CD4-positive, alpha-beta T cell treated with Interleukin-21 for 1 hour (primary cell): ENCODE measurements around the gene FIGNL2.

Source experiments
- DNase-seq: peaks from one replicate; pipeline ENCODE4 v3.0.0-alpha.2; 2020

Gene FIGNL2

GRCh38 chr12:51851413-51852124 lies 3.1 kb upstream of the FIGNL2 start:
- DNase-seq: no peak

GRCh38 chr12:51850965-51851299 lies 2.4 kb upstream of the FIGNL2 start:
- no peak for DNase-seq

DNA sequence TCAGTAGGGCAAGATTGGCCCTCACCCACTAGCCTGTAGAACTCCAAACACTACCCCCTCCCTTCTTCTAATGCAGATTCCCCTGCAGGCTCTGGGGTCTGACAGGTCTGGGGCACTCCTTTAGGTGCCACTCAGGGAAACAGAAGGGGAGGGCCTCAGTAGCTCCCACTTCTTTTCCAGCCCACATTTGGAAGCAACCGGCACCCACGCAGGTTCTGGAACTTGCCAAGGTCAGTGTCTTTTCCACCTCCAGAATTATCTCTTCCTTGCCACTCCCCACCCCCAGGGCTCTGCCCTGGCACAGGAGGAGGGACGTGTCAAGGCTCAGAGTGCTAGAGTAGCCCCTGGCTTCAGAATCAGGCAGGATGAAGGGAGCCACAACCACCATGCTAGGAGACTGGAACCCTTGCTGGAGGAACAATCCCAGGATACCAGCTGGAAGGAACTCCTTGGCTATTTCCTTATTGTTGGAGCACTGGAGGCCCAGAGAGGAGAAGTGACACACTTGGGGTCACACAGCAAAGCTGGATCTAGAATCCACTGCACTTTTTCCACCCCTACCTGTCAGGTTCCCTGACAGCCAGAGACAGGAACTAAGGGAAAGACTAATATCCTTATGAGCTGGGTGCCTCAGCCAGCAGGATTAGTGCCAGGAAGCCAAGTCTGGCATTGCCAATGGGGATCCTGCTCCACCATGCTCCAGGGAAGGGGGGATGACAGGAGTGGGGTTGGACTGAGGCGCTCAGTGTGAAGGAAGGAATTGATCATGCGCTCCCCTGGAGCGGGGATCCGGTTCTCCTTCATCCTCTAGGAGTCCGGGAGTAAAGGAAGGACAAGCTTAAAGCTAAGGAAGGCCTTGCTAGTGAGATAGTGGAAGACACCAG lies 1.8 kb upstream of the FIGNL2 start:
- DNase-seq: no peak

GRCh38 chr12:51848841-51849735 lies 570 bp upstream of the FIGNL2 start:
- no peak for DNase-seq

- DNase-seq: no peak
Measured at GRCh38 chr12:51847643-51848325, 734 bp downstream of the FIGNL2 start.

DNA sequence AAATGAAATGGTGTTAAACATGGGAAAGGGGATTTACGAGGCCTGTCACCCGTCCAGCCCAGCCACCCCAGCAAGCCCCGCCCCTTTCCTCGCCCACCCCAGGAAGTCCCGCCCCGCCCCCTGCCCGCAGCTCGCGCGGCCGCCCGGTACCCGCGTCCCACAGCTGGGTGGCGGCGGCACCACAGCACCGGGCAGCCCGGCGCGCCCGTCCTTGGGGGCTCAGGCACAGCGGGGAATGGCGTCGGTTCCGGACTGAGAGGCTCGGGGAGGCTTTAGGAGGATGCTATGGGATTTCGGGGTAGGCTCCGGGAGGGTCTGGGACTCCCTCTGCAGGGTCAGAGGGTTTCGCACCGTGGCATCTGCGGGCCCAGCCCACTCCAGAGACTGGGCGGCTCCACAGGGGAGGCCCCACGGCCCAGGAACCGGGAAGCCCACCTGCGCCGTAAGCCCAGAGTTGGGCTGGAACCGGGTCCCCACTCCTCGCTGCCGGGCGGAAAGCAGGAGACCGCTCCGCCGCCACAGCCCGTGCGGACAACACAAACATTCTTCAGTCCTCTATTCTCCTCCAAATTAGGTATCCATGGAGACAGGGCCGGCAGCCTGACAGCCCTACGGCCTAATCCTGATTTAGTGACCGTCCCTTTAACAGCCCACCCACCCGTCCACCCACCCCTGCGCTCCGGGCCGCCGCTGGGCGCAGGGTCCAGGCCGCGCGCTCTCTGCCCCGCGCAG lies 1.4 kb downstream of the FIGNL2 start:
- DNase-seq: peak; percentile 48

GRCh38 chr12:51846271-51846691 lies 2.2 kb downstream of the FIGNL2 start:
- DNase-seq: no peak

DNA sequence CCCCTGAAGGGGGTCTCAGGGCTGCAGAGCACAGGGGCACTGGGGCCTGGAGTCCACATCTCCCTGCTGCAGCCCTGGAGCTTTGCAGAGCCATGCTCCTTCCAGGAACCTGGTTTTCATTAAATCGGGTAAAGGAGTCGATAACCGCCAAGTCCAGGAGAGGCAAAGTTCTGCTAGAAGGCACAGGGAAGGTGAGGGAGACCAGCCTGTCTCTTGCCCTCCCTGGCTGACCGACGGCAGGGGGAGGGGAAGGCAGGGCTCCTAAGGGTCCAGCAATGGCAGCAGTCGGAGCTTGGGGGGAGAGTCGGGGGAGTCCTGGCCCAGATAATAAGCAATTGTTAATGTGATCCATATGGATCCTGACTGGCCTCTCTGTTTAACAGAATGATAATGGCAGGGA lies 3.0 kb downstream of the FIGNL2 start:
- DNase-seq: no peak

GRCh38 chr12:51844854-51845253 lies 3.7 kb downstream of the FIGNL2 start:
- no peak for DNase-seq

DNA sequence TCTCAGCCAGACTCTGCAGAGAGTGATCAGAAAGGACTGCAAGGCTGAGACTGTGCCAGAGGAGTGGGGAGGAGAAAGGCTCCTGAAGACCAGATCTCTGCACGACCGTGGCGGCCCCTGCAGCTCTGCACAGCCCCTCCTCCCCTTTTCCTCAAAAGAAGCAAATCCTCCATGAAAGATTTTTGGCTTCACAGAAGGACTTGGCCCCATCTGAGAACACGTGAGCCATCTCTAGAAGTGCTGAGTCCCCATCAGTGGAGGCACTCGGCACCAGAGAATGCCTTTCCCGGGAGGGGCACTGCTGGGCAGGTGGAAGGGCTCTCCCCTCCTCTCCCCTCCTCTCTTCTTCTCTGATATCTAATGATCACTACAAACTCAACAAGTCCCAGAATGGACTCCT lies 6.8 kb downstream of the FIGNL2 start:
- no peak for DNase-seq

DNA sequence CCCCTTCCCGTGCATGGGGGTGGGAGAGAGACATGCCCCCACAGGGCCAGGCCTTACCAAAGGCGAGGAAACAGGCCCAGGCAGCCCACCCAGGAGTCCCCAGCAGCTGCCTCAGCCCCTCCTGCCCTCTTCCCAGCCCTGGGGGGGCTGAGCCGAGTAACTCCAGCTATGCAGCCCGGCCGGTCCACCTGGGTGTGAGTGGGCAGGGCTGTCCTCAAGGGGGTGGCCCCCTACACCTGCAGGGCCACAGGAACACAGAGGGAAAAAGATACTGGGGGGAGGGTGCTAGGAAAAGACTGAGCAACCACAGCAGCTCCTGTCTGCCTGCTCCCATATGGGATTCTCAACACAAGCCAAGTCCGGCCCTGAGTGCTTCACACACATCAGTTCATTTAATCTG lies 7.6 kb downstream of the FIGNL2 start:
- no peak for DNase-seq

DNA sequence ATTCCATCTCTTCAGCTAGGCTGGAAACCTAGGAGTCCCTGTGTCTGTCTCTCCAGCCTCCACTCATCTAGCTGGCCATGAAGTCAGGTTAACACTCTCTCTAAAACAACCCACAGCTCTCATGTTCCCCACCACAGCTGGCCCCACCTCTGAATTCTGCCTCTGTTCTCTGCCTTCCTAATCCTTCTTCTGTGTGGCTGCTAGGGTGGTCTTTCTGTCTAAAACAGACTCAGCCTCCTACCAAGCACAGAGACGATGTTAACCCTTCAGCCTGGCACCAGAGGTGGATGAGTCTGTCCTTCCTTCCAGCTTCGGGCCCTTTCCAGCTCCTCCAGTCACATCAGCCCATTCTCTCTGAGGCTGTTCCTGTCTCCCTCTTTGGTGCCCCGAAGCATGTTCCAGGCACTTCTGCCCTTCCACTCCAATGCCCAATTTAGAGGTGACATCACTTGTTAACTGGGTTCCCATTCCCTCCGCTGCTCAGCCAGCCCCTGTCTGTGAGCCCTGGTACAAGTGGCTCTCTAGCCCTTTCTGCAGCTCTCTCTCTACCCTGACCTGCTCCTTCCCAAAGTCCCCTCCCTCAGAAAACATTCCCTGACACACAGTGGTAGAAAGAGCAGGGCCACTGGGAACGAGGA lies 9.1 kb downstream of the FIGNL2 start:
- no peak for DNase-seq

DNA sequence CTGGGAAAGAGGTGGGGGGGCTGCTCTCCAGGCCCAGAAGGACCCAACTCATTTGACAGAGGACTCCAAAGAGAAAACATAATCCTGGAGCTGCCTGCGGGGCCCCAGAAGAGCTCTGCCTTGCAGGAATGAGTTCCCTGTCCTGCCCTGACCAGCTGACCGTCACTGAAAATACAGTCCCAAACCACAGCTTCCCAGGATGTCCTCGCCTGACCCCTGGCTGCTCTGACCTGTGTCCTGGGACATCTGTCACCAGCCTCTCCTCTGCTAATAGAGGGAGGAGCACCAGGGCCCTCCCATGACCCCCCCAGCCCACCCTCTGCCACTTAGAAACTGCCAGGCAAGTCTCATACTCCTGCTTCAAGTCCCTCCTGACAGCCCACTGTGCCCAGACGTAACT lies 9.8 kb downstream of the FIGNL2 start:
- DNase-seq: no peak

- no peak for DNase-seq
Measured at GRCh38 chr12:51838036-51838435, 10.5 kb downstream of the FIGNL2 start.

DNA sequence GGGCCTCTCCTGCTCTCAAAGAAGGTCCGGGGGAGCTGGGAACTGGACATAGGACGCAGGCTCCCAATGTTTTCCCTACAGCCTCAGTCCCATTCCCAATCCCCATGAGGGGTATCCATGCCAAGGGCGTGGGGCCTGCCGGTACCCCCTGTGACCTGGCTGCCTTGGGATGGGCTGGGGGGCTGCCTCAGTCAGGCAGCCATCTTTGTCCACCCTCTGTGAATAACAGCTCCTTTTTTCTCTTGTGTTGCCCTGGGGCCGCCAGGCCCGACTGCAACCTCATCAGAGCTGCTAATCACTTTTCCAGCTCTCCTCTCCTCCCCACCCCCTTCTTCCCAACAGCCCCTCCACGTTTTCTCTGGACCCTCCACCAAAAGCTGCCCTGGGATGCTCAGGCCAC lies 11.2 kb downstream of the FIGNL2 start:
- DNase-seq: no peak

- no peak for DNase-seq
Measured at GRCh38 chr12:51836827-51837173, 11.7 kb downstream of the FIGNL2 start.

DNA sequence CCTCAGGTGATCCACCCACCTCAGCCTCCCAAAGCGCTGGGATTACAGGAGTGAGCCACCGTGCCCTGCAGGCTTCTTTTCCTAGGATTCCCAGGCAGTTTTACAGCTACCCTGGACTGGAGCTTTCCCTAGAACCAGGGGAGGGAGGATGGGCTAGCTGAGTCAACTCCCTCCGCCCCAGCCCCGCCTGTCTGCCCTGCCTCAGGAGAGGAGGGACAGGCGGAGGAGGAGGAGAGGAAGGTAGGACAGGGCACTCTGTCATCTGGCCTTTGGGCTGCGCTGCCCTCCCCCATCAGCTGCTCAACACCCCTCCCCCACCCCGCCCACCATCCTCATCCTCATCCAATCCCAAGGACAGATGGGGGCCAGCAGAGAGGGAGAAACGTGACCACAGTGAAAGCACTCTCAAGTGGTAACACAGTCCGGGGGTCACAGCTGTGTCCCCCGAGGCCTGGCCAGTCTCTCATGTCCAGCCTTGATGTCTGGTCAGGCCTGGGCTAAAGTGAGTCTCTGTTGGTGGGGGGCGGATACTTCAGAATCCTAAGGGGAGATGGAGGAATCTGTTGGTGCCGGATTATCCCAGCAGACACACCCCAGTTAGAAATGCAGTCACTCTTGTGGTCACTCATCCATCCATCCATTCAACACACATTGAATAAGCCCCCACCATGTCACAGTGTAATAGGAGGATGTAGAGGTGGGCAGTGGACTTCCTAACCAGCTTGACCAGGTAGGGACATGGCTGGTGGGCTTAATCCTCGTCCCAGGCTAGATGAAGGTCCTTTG lies 12.3 kb downstream of the FIGNL2 start:
- no peak for DNase-seq

DNA sequence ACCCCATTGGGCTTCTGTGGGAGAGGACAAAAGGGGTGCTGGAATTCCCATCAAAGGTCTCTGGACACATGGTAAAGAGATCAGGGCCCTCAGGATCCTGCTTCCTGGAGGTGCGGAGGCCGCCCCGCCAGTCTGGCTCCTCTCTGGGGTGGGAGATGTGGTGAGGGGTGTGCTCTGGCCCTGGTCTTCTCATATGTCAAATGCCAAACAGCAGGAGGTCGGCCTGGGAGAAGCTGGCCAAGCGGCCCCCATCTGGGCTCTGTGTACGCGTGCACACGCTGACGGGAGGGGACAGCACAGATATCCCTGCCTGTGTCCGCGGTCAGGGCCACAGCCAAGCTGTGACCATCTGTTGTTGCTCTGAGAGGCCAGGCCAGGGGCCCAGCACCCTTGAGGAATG lies 14.1 kb downstream of the FIGNL2 start:
- no peak for DNase-seq

DNA sequence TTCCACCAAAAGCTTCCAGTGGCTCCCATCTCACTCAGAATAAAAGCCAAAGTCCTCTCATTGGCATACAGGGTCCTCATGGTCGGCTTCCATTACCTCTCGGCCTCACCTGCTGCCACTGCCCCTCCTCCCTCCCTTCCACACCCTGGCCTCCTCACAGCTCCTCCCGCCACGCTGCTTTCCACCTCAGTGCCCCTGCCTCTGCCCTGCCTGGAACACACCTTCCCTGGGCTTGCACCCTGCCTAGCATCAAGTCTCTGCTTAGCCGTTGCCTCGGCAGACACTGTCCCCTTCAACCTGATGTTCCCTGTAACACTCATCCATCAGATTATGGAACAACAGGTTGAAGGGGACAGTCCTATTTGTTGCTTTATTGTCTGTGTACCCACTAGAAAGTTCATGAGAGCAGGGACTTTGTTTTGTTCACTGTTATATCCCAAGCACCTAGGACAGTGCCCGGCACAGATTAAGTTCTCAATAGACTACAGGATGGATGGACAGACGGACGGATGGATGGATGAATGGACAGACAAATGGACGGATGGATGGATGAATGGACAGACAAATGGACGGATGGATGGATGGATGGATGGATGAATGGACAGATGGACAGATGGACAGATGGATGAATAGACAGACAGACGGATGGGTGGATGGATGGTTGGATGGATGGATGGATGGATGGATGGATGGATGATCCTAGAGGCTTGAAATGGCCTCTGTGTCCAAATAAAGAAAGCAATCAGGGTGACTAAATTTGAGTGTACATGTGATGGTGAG lies 14.9 kb downstream of the FIGNL2 start:
- DNase-seq: no peak
